GM12878 (cell line): Measurements from ENCODE around the gene PAXX. TPM values are rescaled to one million over a fixed set of nuclear protein-coding genes. Genes with fewer than 3 reads are reported as not detected.

ENCODE experiments used
- ATAC-seq: fragments of 200-7000 bp; cut with Tn5 transposase; 3 replicates; pipeline ENCODE4 v1.9.1; 2020; ENCODE audit warnings: mild to moderate bottlenecking, moderate library complexity
- BruUV-seq: library from RNA; stranded (reverse); fragments of 400-500 nt; replicated peaks from 2 replicates; lab custom pipeline; 2021; lab: Mats Ljungman, UMichigan
- CTCF ChIA-PET: fragments of 300-600 bp; sonication (Branson Sonifier 250); formaldehyde crosslinking; extraction: SDS; loops from one replicate; lab custom pipeline; 2021; ENCODE audit warnings: inconsistent platforms; lab: Yijun Ruan, JAX
- POLR2A ChIA-PET: fragments of 350-600 bp; formaldehyde crosslinking; extraction: SDS; loops from one replicate; lab custom pipeline; 2021; ENCODE audit warnings: inconsistent platforms; lab: Charles Lee
- RAD21 ChIA-PET: fragments of 300-600 bp; sonication (Branson Sonifier 250); formaldehyde crosslinking; loops from one replicate; lab custom pipeline; 2023; ENCODE audit warnings: antibody characterized with exemption; ENCODE audit not compliant: unreplicated experiment; lab: Charles Lee
- SMC1A ChIA-PET: fragments of 300-600 bp; sonication (Branson Sonifier 250); formaldehyde crosslinking; loops from one replicate; lab custom pipeline; 2023; ENCODE audit not compliant: unreplicated experiment, uncharacterized antibody; lab: Charles Lee
- DNase-seq: peaks from one replicate; pipeline ENCODE4 v3.0.0-alpha.2; 2011; ENCODE audit warnings: low read depth, low spot score
- FAIRE-seq: peaks from 3 replicates; lab custom pipeline; 2011; peaks lifted over from hg19 to GRCh38; lab: Jason Lieb, UNC
- H2AFZ ChIP-seq: 2 replicates; pipeline ENCODE4 v1.6.0; 2011; ENCODE audit warnings: low read depth, low read length, control low read depth; ENCODE audit not compliant: control insufficient read depth
- H3K27ac ChIP-seq: 2 replicates; pipeline ENCODE4 v1.5.1; 2011; ENCODE audit warnings: control low read depth; ENCODE audit not compliant: control insufficient read depth, insufficient read depth
- H3K27me3 ChIP-seq, 2 experiments: replicated peaks in 1 of 2; 2 replicates each; pipeline versions ENCODE4 v1.6.0 to v1.6.1; 2011; ENCODE audit warnings: low read length in 1 of 2; ENCODE audit not compliant: control insufficient read depth in 2 of 2, insufficient read depth in 2 of 2
- H3K36me3 ChIP-seq, 2 experiments: 2 replicates each; pipeline ENCODE4 v1.5.1; 2011; ENCODE audit warnings: low read length in 1 of 2; ENCODE audit not compliant: control insufficient read depth in 2 of 2, insufficient read depth in 2 of 2
- H3K4me1 ChIP-seq: 2 replicates; pipeline ENCODE4 v1.6.1; 2011; ENCODE audit warnings: mild to moderate bottlenecking, low read length, moderate library complexity, mixed read lengths; ENCODE audit not compliant: control insufficient read depth, insufficient read depth
- H3K4me2 ChIP-seq: 2 replicates; pipeline ENCODE4 v1.6.0; 2011; ENCODE audit warnings: control low read depth; ENCODE audit not compliant: control insufficient read depth, insufficient read depth
- H3K4me3 ChIP-seq: fragments of 200-600 bp; sonication (generic); 2 replicates; pipeline ENCODE4 v1.5.1; 2016
- H3K79me2 ChIP-seq: 2 replicates; pipeline ENCODE4 v1.6.0; 2011; ENCODE audit warnings: low read length; ENCODE audit not compliant: control insufficient read depth, insufficient read depth
- H3K9ac ChIP-seq: 2 replicates; pipeline ENCODE4 v1.8.0; 2011; ENCODE audit warnings: low read length, control low read depth, mixed read lengths; ENCODE audit not compliant: control insufficient read depth, insufficient read depth
- H3K9me3 ChIP-seq: replicated peaks from 3 replicates; pipeline ENCODE4 v1.5.1; 2011; ENCODE audit warnings: mild to moderate bottlenecking, low read length; ENCODE audit not compliant: control insufficient read depth, insufficient read depth
- H4K20me1 ChIP-seq: 2 replicates; pipeline ENCODE4 v1.6.0; 2011; ENCODE audit not compliant: control insufficient read depth, insufficient read depth
- CUX1 ChIP-seq: IDR thresholded peaks from 2 replicates; pipeline ENCODE4 v1.6.1; 2012; ENCODE audit warnings: improper control_type of control experiment, low read depth, low read length; ENCODE audit not compliant: insufficient replicate concordance
- HCFC1 ChIP-seq: fragments of 150-350 bp; IDR thresholded peaks from 2 replicates; pipeline ENCODE4 v1.6.1; 2014; ENCODE audit warnings: low read length
- KDM1A ChIP-seq: fragments of 200-600 bp; sonication (generic); IDR thresholded peaks from 2 replicates; pipeline ENCODE4 v1.6.1; 2016; ENCODE audit warnings: borderline replicate concordance
- KLF5 ChIP-seq: fragments of 450-650 bp; IDR thresholded peaks from 2 replicates; pipeline ENCODE4 v1.6.1; 2014; ENCODE audit warnings: mild to moderate bottlenecking; ENCODE audit not compliant: partially characterized antibody
- MTA3 ChIP-seq: IDR thresholded peaks from 2 replicates; pipeline ENCODE4 v1.6.1; 2012; ENCODE audit warnings: low read length, inconsistent platforms, borderline replicate concordance
- PKNOX1 ChIP-seq: fragments of 450-650 bp; IDR thresholded peaks from 2 replicates; pipeline ENCODE4 v1.6.1; 2016; ENCODE audit warnings: mild to moderate bottlenecking
- POLR2A ChIP-seq: IDR thresholded peaks from 2 replicates; pipeline ENCODE4 v1.6.1; 2011; ENCODE audit warnings: low read depth, mild to moderate bottlenecking, low read length
- RAD21 ChIP-seq: IDR thresholded peaks from 2 replicates; pipeline ENCODE4 v1.6.1; 2011; ENCODE audit warnings: mild to moderate bottlenecking, low read depth, low read length, moderate library complexity; ENCODE audit not compliant: insufficient read depth
- SIN3A ChIP-seq: IDR thresholded peaks from 2 replicates; pipeline ENCODE4 v1.6.1; 2012; ENCODE audit warnings: low read depth, low read length, improper control_type of control experiment
- SRF ChIP-seq, 2 experiments: IDR thresholded peaks; 2 replicates each; pipeline ENCODE4 v1.6.1; 2011; ENCODE audit warnings: low read depth in 2 of 2, low read length in 2 of 2, mild to moderate bottlenecking in 1 of 2, moderate library complexity in 1 of 2
- WRNIP1 ChIP-seq: IDR thresholded peaks from 2 replicates; pipeline ENCODE4 v1.6.1; 2011; ENCODE audit warnings: low read depth, low read length, improper control_type of control experiment, borderline replicate concordance
- ZSCAN29 ChIP-seq: fragments of 450-650 bp; IDR thresholded peaks from 2 replicates; pipeline ENCODE4 v1.6.1; 2017; ENCODE audit warnings: mild to moderate bottlenecking, moderate library complexity
- WGBS: methylation state at CpG from one replicate; pipeline ENCODE4 v1.1.6; 2016; ENCODE audit warnings: low lambda C conversion rate; ENCODE audit not compliant: insufficient replicate concordance, insufficient coverage; ENCODE audit errors: missing lambda C conversion rate; 5-methylcytosine and 5-hydroxymethylcytosine counted together
- in situ Hi-C: fragments of 300-500 bp; cut with MboI; formaldehyde crosslinking; loops from 9 replicates; pipeline ENCODE4 v1.14.3; 2018; ENCODE audit warnings: mixed read lengths
- intact Hi-C: fragments of 100-400 bp; cut with micrococcal nuclease; formaldehyde crosslinking; loops from one replicate; pipeline ENCODE4 v1.14.2; 2022; ENCODE audit not compliant: unreplicated experiment
- polyA plus RNA-seq, 11 experiments: library from polyadenylated mRNA; depleted of rRNA in 4 of 11; unstranded in 6 of 11; stranded (reverse) in 5 of 11; fragments of >200 nt; fragmentation: Nextera tagmentation in 4 of 11; fragmentation: Illumina TruSeq in 1 of 11; extraction: Ambion mirVana in 4 of 11; extraction: Trizol in 1 of 11; gene quantifications; 1 replicate in 1 of 11; 2 replicates in 10 of 11; pipeline versions ENCODE4 v1.2.1 to v1.2.3, GENCODE V29; 2011 to 2016; ENCODE audit warnings: inconsistent platforms in 2 of 11, missing spikeins in 2 of 11, low read depth in 1 of 11
- total RNA-seq, 4 experiments: library from RNA; depleted of rRNA in 3 of 4; stranded (reverse); fragments of >200 nt in 3 of 4; fragmentation: Illumina TruSeq in 1 of 4; extraction: Trizol in 1 of 4; gene quantifications; 2 replicates each; pipeline versions ENCODE4 v1.2.1 to v1.2.3, GENCODE V29; 2013 to 2021
- TF ChIP-seq, protein P1 (sequence below): IDR thresholded peaks from 2 replicates; pipeline ENCODE4 v1.6.1; 2012; ENCODE audit warnings: low read length, inconsistent platforms
- TF ChIP-seq, protein P2 (sequence below): IDR thresholded peaks from 2 replicates; pipeline ENCODE4 v1.6.1; 2012; ENCODE audit warnings: low read depth, low read length, improper control_type of control experiment

Gene PAXX
- total and polyA plus RNA-seq, 10 of the 15 experiments (the other 5 are each of a cell fraction or from before 2014, with no cell fraction given), result 0.18 to 60.6 (median 29.5) TPM

DNA sequence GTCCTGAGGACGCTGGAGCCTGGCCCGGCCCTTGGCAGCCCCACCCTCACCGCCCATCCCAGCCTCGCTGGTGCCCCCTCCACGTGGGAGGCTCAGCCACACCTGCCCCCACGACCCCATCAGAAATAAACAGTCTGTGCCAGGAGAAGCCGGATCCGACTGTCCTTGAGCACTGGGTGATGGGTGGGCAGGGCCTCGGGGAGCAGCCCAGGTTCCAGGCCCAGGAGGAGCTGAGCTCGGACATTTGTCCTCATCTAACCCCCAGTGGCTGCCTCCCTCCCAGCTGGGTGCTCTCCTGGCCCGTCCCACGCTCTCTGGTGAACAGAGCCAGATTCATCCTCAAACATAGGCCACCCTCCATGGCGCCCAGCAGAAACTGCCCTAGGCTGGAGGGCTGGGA lies 19.5 kb upstream of the PAXX start:
- Histone ChIP-seq H3K36me3 (no peaks in the 10 kb centered on the region), H3K4me3 (no peak overlapping the region), H3K79me2 (no peaks in the 10 kb centered on the region), H3K4me2 (no peak overlapping the region), H3K9me3 (no peaks in the 10 kb centered on the region), H2AFZ (no peak overlapping the region), H3K9ac (no peak overlapping the region), H4K20me1 (no peaks in the 10 kb centered on the region), H3K27me3 (no peaks in the 10 kb centered on the region; a peak in 2 of 4 replicates), H3K4me1 (no peaks in the 10 kb centered on the region), H3K27ac (no peak overlapping the region)
- CTCF ChIA-PET, result no interaction called here
- intact Hi-C loops (no loop called here), in situ Hi-C loops (no loop called here)
- 17% methylated on average over 13 of the region's 13 CpGs for WGBS
- no peak for DNase-seq
- FAIRE-seq, result no peak
- POLR2A ChIA-PET, result no interaction called here
- RAD21 ChIA-PET, result no interaction called here
- TF ChIP-seq PKNOX1, result no peak
- TF ChIP-seq HCFC1, result no peak
- TF ChIP-seq KLF5, result no peak
- no peak for TF ChIP-seq POLR2A
- TF ChIP-seq CUX1, result no peak
- no peak for TF ChIP-seq KDM1A
- no peak for TF ChIP-seq SRF (IDR thresholded peaks at IDR 0.05; ENCODE audit: low read depth in 2 of 2, low read length in 2 of 2)
- no peak for TF ChIP-seq ZSCAN29
- TF ChIP-seq RAD21, result no peak
- TF ChIP-seq, protein P1, sequence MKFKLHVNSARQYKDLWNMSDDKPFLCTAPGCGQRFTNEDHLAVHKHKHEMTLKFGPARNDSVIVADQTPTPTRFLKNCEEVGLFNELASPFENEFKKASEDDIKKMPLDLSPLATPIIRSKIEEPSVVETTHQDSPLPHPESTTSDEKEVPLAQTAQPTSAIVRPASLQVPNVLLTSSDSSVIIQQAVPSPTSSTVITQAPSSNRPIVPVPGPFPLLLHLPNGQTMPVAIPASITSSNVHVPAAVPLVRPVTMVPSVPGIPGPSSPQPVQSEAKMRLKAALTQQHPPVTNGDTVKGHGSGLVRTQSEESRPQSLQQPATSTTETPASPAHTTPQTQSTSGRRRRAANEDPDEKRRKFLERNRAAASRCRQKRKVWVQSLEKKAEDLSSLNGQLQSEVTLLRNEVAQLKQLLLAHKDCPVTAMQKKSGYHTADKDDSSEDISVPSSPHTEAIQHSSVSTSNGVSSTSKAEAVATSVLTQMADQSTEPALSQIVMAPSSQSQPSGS, result no peak
- no peak for TF ChIP-seq WRNIP1
- TF ChIP-seq, protein P2, sequence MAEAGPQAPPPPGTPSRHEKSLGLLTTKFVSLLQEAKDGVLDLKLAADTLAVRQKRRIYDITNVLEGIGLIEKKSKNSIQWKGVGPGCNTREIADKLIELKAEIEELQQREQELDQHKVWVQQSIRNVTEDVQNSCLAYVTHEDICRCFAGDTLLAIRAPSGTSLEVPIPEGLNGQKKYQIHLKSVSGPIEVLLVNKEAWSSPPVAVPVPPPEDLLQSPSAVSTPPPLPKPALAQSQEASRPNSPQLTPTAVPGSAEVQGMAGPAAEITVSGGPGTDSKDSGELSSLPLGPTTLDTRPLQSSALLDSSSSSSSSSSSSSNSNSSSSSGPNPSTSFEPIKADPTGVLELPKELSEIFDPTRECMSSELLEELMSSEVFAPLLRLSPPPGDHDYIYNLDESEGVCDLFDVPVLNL, result no peak
- TF ChIP-seq SIN3A, result no peak
- TF ChIP-seq MTA3, result no peak
- ATAC-seq, result no peak
- BruUV-seq, result no TSS peak
- SMC1A ChIA-PET, result no interaction called here
